WTC11 (cell line): Measurements from ENCODE around the gene DHRS9.

Experiments
- ATF2 ChIP-seq: sonication (generic); formaldehyde crosslinking; IDR thresholded peaks from 2 replicates; pipeline ENCODE4 v1.8.1; 2022; ENCODE audit warnings: low read depth, missing genetic modification reagents, borderline replicate concordance
- CTCF ChIP-seq: fragments of 200-600 bp; IDR thresholded peaks from 2 replicates; pipeline ENCODE4 v1.8.0; 2022; ENCODE audit warnings: antibody characterized with exemption
- ELF4 ChIP-seq: sonication (generic); formaldehyde crosslinking; IDR thresholded peaks from 2 replicates; pipeline ENCODE4 v1.8.1; 2022; ENCODE audit warnings: low read depth, mild to moderate bottlenecking, moderate library complexity, missing genetic modification reagents
- ESRRA ChIP-seq: sonication (generic); formaldehyde crosslinking; IDR thresholded peaks from 2 replicates; pipeline ENCODE4 v1.8.1; 2022; ENCODE audit warnings: mild to moderate bottlenecking, missing genetic modification reagents, borderline replicate concordance
- ZNF263 ChIP-seq: sonication (generic); formaldehyde crosslinking; IDR thresholded peaks from 2 replicates; pipeline ENCODE4 v1.8.1; 2022; ENCODE audit warnings: low read depth, mild to moderate bottlenecking, moderate library complexity, missing genetic modification reagents

GRCh38 chr2:169072163-169072925, 3.0 kb downstream of the DHRS9 start:
- TF ChIP-seq CTCF = no peak
- no peak for TF ChIP-seq ZNF263
- no peak for TF ChIP-seq ATF2 (CRISPR knock-in tag)
- no peak for TF ChIP-seq ESRRA
- TF ChIP-seq ELF4 (CRISPR knock-in tag) = no peak
